ENCODE results near the gene TTC38.

TTC38 gene

DNA sequence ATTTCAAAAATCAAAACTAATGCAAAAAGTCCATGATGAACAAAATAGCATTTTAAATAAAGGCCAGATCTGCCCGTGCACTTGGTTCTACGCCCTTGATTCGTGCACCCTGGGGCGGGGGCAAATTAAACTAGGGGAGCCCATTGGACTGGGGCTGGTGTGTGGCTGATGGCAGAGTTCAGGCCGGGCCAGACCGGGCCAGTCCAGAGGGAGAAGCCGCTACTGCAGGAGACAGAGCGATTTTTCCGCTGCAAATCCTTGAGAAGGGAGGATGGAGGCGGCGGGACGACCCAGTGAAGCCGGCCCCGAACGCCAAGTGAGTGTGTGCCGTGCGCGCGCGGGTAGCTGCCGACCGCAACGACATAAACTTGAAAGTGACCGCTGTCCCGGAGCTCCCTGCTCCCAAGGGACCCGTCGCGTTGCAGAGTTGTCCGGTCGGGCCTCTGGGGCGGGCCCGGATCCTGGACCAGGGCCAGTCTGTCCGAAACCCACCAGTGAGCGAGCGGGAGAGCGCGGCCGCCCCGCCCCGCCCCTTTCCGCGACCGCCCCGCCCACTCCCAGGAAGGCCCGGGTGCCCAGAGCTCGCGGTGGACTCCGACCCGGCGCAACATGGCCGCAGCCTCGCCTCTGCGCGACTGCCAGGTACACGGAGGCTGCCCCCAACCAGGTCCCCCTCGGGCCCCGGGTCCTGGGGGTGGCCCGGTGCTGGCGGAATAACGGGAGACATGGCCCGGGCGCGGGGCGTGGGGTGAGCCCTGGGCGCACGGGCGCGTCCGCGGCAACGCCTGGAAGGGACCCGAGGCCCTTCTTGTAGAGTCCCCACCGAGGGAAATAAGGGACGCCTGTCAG, at the start of gene TTC38 (continued):
- TF ChIP-seq ZNF785 (tag by site-specific recombination; IDR thresholded peaks at IDR 0.05) (no peak), ZNF239 (tag by site-specific recombination; IDR thresholded peaks at IDR 0.05) (no peak), ZNF596 (tag by site-specific recombination; IDR thresholded peaks at IDR 0.05) (peak; percentile 46; the same call in 1 of the 2 replicates), ATF2 (tag by site-specific recombination; IDR thresholded peaks at IDR 0.05; ENCODE audit: low read depth) (no peak), ZNF214 (tag by site-specific recombination; IDR thresholded peaks at IDR 0.05; ENCODE audit: borderline replicate concordance) (no peak), KLF9 (tag by site-specific recombination; IDR thresholded peaks at IDR 0.05; ENCODE audit: low read depth) (peak; percentile 95), ZNF24 (tag by site-specific recombination; IDR thresholded peaks at IDR 0.05) (peak; percentile 31; the same call in 1 of the 2 replicates), ZBTB8A (tag by site-specific recombination; IDR thresholded peaks at IDR 0.05) (peak; percentile 90), ZNF324 (tag by site-specific recombination; IDR thresholded peaks at IDR 0.05) (0 out of 2 replicates have a peak, but pooled peaks have one; percentile 36), OSR2 (tag by site-specific recombination; IDR thresholded peaks at IDR 0.05) (peak; percentile 67), HOXC10 (CRISPR knock-in tag; IDR thresholded peaks at IDR 0.05) (no peak), ZNF629 (tag by site-specific recombination; IDR thresholded peaks at IDR 0.05) (peak; percentile 40; the same call in 1 of the 2 replicates), EGR2 (tag by site-specific recombination; IDR thresholded peaks at IDR 0.05; ENCODE audit: low read depth) (no peak), ZNF558 (tag by site-specific recombination; IDR thresholded peaks at IDR 0.05) (no peak), ZNF398 (tag by site-specific recombination; IDR thresholded peaks at IDR 0.05) (no peak), FEZF1 (tag by site-specific recombination; IDR thresholded peaks at IDR 0.05) (no peak), ZNF341 (tag by site-specific recombination; IDR thresholded peaks at IDR 0.05; ENCODE audit: low read depth) (peak; percentile 36), ZNF394 (tag by site-specific recombination; IDR thresholded peaks at IDR 0.05; ENCODE audit: borderline replicate concordance) (no peak; the same call in 1 of the 2 replicates), PRDM10 (tag by site-specific recombination; IDR thresholded peaks at IDR 0.05) (peak; percentile 76), ZNF112 (tag by site-specific recombination; IDR thresholded peaks at IDR 0.05) (no peak), ZSCAN23 (tag by site-specific recombination; IDR thresholded peaks at IDR 0.05) (no peak), KLF16 (tag by site-specific recombination; IDR thresholded peaks at IDR 0.05) (peak; percentile 71; the same call in 1 of the 2 replicates), ZNF19 (tag by site-specific recombination; IDR thresholded peaks at IDR 0.05; ENCODE audit: low read depth) (no peak), YY2 (tag by site-specific recombination; IDR thresholded peaks at IDR 0.05) (0 out of 2 replicates have a peak, but pooled peaks have one; percentile 14), ZEB2 (tag by site-specific recombination; IDR thresholded peaks at IDR 0.05) (peak; percentile 89), ZBTB20 (tag by site-specific recombination; IDR thresholded peaks at IDR 0.05) (peak; percentile 46; the same call in 1 of the 2 replicates), ZNF747 (tag by site-specific recombination; IDR thresholded peaks at IDR 0.05) (no peak), ZNF76 (tag by site-specific recombination; IDR thresholded peaks at IDR 0.05; ENCODE audit: borderline replicate concordance, low read depth) (peak; percentile 59; the same call in 1 of the 2 replicates)
- TF ChIP-seq, protein P1, sequence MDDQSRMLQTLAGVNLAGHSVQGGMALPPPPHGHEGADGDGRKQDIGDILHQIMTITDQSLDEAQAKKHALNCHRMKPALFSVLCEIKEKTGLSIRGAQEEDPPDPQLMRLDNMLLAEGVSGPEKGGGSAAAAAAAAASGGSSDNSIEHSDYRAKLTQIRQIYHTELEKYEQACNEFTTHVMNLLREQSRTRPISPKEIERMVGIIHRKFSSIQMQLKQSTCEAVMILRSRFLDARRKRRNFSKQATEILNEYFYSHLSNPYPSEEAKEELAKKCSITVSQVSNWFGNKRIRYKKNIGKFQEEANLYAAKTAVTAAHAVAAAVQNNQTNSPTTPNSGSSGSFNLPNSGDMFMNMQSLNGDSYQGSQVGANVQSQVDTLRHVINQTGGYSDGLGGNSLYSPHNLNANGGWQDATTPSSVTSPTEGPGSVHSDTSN (CRISPR knock-in tag; IDR thresholded peaks at IDR 0.05): peak; percentile 61
- TF ChIP-seq, protein P2, sequence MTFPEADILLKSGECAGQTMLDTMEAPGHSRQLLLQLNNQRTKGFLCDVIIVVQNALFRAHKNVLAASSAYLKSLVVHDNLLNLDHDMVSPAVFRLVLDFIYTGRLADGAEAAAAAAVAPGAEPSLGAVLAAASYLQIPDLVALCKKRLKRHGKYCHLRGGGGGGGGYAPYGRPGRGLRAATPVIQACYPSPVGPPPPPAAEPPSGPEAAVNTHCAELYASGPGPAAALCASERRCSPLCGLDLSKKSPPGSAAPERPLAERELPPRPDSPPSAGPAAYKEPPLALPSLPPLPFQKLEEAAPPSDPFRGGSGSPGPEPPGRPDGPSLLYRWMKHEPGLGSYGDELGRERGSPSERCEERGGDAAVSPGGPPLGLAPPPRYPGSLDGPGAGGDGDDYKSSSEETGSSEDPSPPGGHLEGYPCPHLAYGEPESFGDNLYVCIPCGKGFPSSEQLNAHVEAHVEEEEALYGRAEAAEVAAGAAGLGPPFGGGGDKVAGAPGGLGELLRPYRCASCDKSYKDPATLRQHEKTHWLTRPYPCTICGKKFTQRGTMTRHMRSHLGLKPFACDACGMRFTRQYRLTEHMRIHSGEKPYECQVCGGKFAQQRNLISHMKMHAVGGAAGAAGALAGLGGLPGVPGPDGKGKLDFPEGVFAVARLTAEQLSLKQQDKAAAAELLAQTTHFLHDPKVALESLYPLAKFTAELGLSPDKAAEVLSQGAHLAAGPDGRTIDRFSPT (tag by site-specific recombination; IDR thresholded peaks at IDR 0.05): peak; percentile 77
